ENCODE results near the gene SZT2. TPM values are rescaled to one million over a fixed set of nuclear protein-coding genes. Genes with fewer than 3 reads are reported as not detected.
"Not testable (repeated sequence)": the region's sequence is repeated elsewhere in the genome, so short reads cannot be mapped to it uniquely, and the experiment has no call there.

Gene SZT2
- total RNA-seq, 4 donors from 2014 or later: 49.2 to 68.7 (median 57.3) TPM

GRCh38 chr1:43493661-43494450, 104.2 kb downstream of the SZT2 start:
- H3K27me3 ChIP-seq: no peaks in the 10 kb centered on the region
- no peak for DNase-seq (ENCODE audit: low spot score in 2 of 2)
- H3K4me1 ChIP-seq: peaks cover 0 to 5% (median 0%) of the 10 kb centered on the region in 4 donors
- no peak for TF ChIP-seq EP300 (IDR thresholded peaks at IDR 0.05)
- no peak for TF ChIP-seq CTCF (IDR thresholded peaks at IDR 0.05)
- no peak for TF ChIP-seq POLR2A (IDR thresholded peaks at IDR 0.05)
- H3K9me3 ChIP-seq: peaks cover 0 to 33% (median 0%) of the 10 kb centered on the region in 4 donors
- H3K4me3 ChIP-seq: no peak overlapping the region
- no peaks in the 10 kb centered on the region for H3K36me3 ChIP-seq
- no peak overlapping the region for H3K27ac ChIP-seq
- WGBS, 2 donors: 30 to 32% methylated on average over 11 of the region's 11 CpGs

GRCh38 chr1:43495204-43495603, 105.5 kb downstream of the SZT2 start:
- Histone ChIP-seq H3K4me1 (peaks cover 0 to 5% (median 0%) of the 10 kb centered on the region in 4 donors), H3K27ac (no peak overlapping the region), H3K36me3 (no peaks in the 10 kb centered on the region), H3K9me3 (peaks cover 0 to 20% (median 0%) of the 10 kb centered on the region in 4 donors), H3K4me3 (no peak overlapping the region), H3K27me3 (no peaks in the 10 kb centered on the region)
- WGBS, 2 donors: 86 to 89% methylated on average over 7 of the region's 7 CpGs
- DNase-seq (ENCODE audit: low spot score in 2 of 2): no peak
- no peak for TF ChIP-seq CTCF (IDR thresholded peaks at IDR 0.05)
- no peak for TF ChIP-seq EP300 (IDR thresholded peaks at IDR 0.05)
- TF ChIP-seq POLR2A (IDR thresholded peaks at IDR 0.05): no peak

- no peak overlapping the region for H3K4me3 ChIP-seq
- H3K9me3 ChIP-seq: no peaks in the 10 kb centered on the region
- H3K27ac ChIP-seq: no peak overlapping the region
- no peak for TF ChIP-seq POLR2A (IDR thresholded peaks at IDR 0.05)
- TF ChIP-seq CTCF (IDR thresholded peaks at IDR 0.05): no peak
- TF ChIP-seq EP300 (IDR thresholded peaks at IDR 0.05): no peak
- DNase-seq (ENCODE audit: low spot score in 2 of 2): no peak
- no peaks in the 10 kb centered on the region for H3K36me3 ChIP-seq
- H3K27me3 ChIP-seq: no peaks in the 10 kb centered on the region
- WGBS, 2 donors: 59 to 61% methylated on average over 6 of the region's 6 CpGs
- no peaks in the 10 kb centered on the region for H3K4me1 ChIP-seq
These were observed 110.2 kb downstream of the SZT2 start for GRCh38 chr1:43499898-43500297.

GRCh38 chr1:43501806-43502205, 112.1 kb downstream of the SZT2 start:
- not testable (repeated sequence) for DNase-seq (ENCODE audit: low spot score in 2 of 2); H3K4me1 ChIP-seq
- 100% methylated on average over 1 of the region's 33 CpGs; no CpG with 5 or more reads in 1 of the 2 donors for WGBS, 2 donors

GRCh38 chr1:43503534-43503933, 113.8 kb downstream of the SZT2 start:
- Histone ChIP-seq H3K4me1 (no peaks in the 10 kb centered on the region), H3K27me3 (no peaks in the 10 kb centered on the region), H3K36me3 (no peaks in the 10 kb centered on the region), H3K9me3 (no peaks in the 10 kb centered on the region), H3K4me3 (no peak overlapping the region), H3K27ac (no peak overlapping the region)
- TF ChIP-seq POLR2A (IDR thresholded peaks at IDR 0.05): no peak
- no peak for TF ChIP-seq EP300 (IDR thresholded peaks at IDR 0.05)
- no peak for TF ChIP-seq CTCF (IDR thresholded peaks at IDR 0.05)
- DNase-seq (ENCODE audit: low spot score in 2 of 2): no peak
- 87 to 95% methylated on average over 8 of the region's 8 CpGs for WGBS, 2 donors

More at GRCh38 chr1:43501806-43502205, 112.1 kb downstream of the SZT2 start:
- not testable (repeated sequence) for H3K27me3 ChIP-seq, H3K36me3 ChIP-seq, H3K9me3 ChIP-seq, H3K27ac ChIP-seq, H3K4me3 ChIP-seq

Small RNA genes lying within 50 kb of the gene (small RNA-seq; reads per million reads assigned to genes)
- gene MIR6735: not detected

Other genes starting within 250 kb of the SZT2 start
- gene EBNA1BP2, start 217.6 kb upstream of the SZT2 start, total RNA-seq: 10 to 100 TPM; 48.8 to 57.3 (median 51.2) TPM
- gene CFAP57, start 217.6 kb upstream of the SZT2 start, total RNA-seq: under 1 TPM in 3 of 4 donors, not detected in 1; 0.21 to 0.30 (median 0.22) TPM
- gene TMEM125, start 119.9 kb upstream of the SZT2 start, total RNA-seq: 1 to 10 TPM in 1 of 4 donors, under 1 TPM in 2, not detected in 1; 0.20 to 2.6 (median 0.21) TPM
- gene C1orf210, start 104.3 kb upstream of the SZT2 start, total RNA-seq: not detected
- gene TIE1, start 88.9 kb upstream of the SZT2 start, total RNA-seq: 10 to 100 TPM; 37.5 to 95.9 (median 68.1) TPM
- 1 to 10 TPM in 1 of 4 donors, under 1 TPM in 1, not detected in 2; 0.66 to 1.7 TPM for gene MPL, start 52.1 kb upstream of the SZT2 start, total RNA-seq
- gene CDC20, start 30.9 kb upstream of the SZT2 start, total RNA-seq: 1 to 10 TPM in 3 of 4 donors, under 1 TPM in 1; 0.42 to 3.5 (median 1.5) TPM
- 10 to 100 TPM; 48.6 to 66.6 (median 50.8) TPM for gene ELOVL1, start 21.9 kb upstream of the SZT2 start, total RNA-seq
- gene MED8, start 99 bp upstream of the SZT2 start, total RNA-seq: 10 to 100 TPM; 22.8 to 35.1 (median 28.5) TPM
- 100 to 1,000 TPM in 2 of 4 donors, 10 to 100 TPM in 2; 69.8 to 144 (median 97.7) TPM for gene HYI, start 64.0 kb downstream of the SZT2 start, total RNA-seq
- 100 to 1,000 TPM in 2 of 4 donors, 10 to 100 TPM in 2; 72.0 to 112 (median 92.5) TPM for gene PTPRF, start 141.0 kb downstream of the SZT2 start, total RNA-seq

Measured in tibial nerve (tissue), 4 donors.